Neural progenitor cell (in vitro differentiated cells): ENCODE results near the gene TNXB.

Experiments used
- CTCF ChIP-seq: fragments of 200-600 bp; sonication (generic); IDR thresholded peaks from 2 replicates; pipeline ENCODE4 v1.5.1; 2017; ENCODE audit warnings: antibody characterized with exemption, mild to moderate bottlenecking
- EZH2phosphoT487 ChIP-seq: fragments of 200-600 bp; sonication (generic); IDR thresholded peaks from 2 replicates; pipeline ENCODE4 v1.6.1; 2017; ENCODE audit warnings: antibody characterized with exemption

- no peak for TF ChIP-seq CTCF
- TF ChIP-seq EZH2phosphoT487, result no peak
Measured at GRCh38 chr6:32146287-32146686, 37.1 kb upstream of the TNXB start.
